ENCODE data around the gene SEC31B. TPM values are rescaled to one million over a fixed set of nuclear protein-coding genes. Genes with fewer than 3 reads are reported as not detected.

SEC31B gene
- total and polyA plus RNA-seq, 2 experiments from 2014 or later, result 2.9 to 6.7 TPM

DNA sequence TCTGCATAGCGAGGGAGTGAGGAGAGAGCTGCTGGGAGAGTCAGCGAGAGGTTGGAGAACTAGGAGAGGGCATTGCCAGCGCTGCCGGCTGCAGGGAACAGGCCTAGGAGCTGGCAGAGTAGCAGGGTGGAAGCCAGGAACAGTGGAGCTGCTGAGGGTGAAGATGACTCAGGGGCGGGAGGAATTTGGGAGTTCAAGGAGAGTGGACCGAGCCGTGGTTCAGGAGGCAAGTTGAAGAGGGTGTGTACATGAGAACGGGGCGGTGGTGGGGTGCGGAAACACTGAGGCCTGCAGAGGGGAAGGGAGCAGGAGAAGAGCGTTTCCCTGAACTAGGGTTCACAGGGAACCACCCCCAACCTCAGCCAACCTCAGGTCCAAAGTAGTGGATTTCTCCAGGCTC, 47.6 kb upstream of the SEC31B start:
- Histone ChIP-seq H3K79me2 (replicated peaks; ENCODE audit: insufficient read depth) (no peaks in the 10 kb centered on the region), H3K4me1 (ENCODE audit: insufficient read depth) (no peaks in the 10 kb centered on the region), H4K20me1 (replicated peaks; ENCODE audit: insufficient read depth) (no peaks in the 10 kb centered on the region), H2AFZ (no peak overlapping the region), H3K36me3 (ENCODE audit: insufficient read depth) (no peaks in the 10 kb centered on the region), H3K9me2 (ENCODE audit: insufficient read depth) (no peaks in the 10 kb centered on the region), H3K27me3 (ENCODE audit: insufficient read depth) (peaks cover 49% of the 10 kb centered on the region), H3K4me3 (no peak overlapping the region), H3F3A (replicated peaks; ENCODE audit: low read depth) (no peaks in the 10 kb centered on the region), H3K27ac (ENCODE audit: low read depth) (no peak overlapping the region), H3K4me2 (no peak overlapping the region)
- Mint-ChIP-seq H3K4me3 (no peak overlapping the region), H3K27me3 (ENCODE audit: insufficient read depth, low read depth, poor library complexity) (peaks cover 26% of the 10 kb centered on the region), H3K9me3 (peaks cover 3% of the 10 kb centered on the region; the same call in 2 of the 3 replicates), H3K36me3 (ENCODE audit: low read depth) (no peaks in the 10 kb centered on the region), H3K4me1 (peaks cover 5% of the 10 kb centered on the region; the same call in 2 of the 3 replicates), H3K27ac (no peak overlapping the region)
- ATAC-seq (no peak), DNase-seq (ENCODE audit: low spot score) (no peak)
- TF ChIP-seq JUNB (IDR thresholded peaks at IDR 0.05; ENCODE audit: unreplicated experiment), result no peak
- no peak for TF ChIP-seq ZNF114 (CRISPR knock-in tag; IDR thresholded peaks at IDR 0.05)
- no peak for TF ChIP-seq ZNF331 (CRISPR knock-in tag; IDR thresholded peaks at IDR 0.05; ENCODE audit: low read depth)

DNA sequence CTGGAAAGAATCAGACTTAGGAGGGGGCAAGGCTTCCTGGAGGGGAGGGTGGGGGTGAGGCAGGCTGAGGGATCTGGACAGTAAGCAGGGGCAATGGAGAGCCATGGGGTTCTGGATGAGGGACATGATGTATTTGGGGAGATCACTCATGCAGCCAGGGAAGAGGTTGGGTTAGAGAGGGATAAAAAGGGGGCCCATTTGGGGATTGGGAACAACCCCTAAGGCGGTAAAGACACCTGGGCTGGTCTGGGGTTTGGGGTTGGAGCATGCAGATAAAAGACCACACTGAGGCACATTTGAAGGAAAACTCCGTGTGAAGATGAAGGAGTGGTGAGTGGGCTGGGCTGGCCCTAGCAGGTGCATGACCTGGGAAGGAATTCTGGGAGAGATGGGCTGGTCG, 46.9 kb upstream of the SEC31B start:
- no peak overlapping the region for H3K27ac Mint-ChIP-seq
- no peaks in the 10 kb centered on the region for H3K79me2 ChIP-seq (replicated peaks; ENCODE audit: insufficient read depth)
- H3K4me1 ChIP-seq (ENCODE audit: insufficient read depth), result no peaks in the 10 kb centered on the region; the same call in 1 of the 2 replicates
- peaks cover 5% of the 10 kb centered on the region; the same call in 2 of the 3 replicates for H3K4me1 Mint-ChIP-seq
- TF ChIP-seq ZNF114 (CRISPR knock-in tag; IDR thresholded peaks at IDR 0.05), result no peak
- TF ChIP-seq, protein P1, sequence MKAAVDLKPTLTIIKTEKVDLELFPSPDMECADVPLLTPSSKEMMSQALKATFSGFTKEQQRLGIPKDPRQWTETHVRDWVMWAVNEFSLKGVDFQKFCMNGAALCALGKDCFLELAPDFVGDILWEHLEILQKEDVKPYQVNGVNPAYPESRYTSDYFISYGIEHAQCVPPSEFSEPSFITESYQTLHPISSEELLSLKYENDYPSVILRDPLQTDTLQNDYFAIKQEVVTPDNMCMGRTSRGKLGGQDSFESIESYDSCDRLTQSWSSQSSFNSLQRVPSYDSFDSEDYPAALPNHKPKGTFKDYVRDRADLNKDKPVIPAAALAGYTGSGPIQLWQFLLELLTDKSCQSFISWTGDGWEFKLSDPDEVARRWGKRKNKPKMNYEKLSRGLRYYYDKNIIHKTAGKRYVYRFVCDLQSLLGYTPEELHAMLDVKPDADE (IDR thresholded peaks at IDR 0.05), result no peak
- no peak for TF ChIP-seq EZH2phosphoT487 (IDR thresholded peaks at IDR 0.05; ENCODE audit: unreplicated experiment)
- no peak for TF ChIP-seq STAT1 (IDR thresholded peaks at IDR 0.05; ENCODE audit: unreplicated experiment)
- TF ChIP-seq ZNF331 (CRISPR knock-in tag; IDR thresholded peaks at IDR 0.05; ENCODE audit: low read depth), result no peak
- no peak for TF ChIP-seq REST (IDR thresholded peaks at IDR 0.05; ENCODE audit: unreplicated experiment)
- TF ChIP-seq, protein P2, sequence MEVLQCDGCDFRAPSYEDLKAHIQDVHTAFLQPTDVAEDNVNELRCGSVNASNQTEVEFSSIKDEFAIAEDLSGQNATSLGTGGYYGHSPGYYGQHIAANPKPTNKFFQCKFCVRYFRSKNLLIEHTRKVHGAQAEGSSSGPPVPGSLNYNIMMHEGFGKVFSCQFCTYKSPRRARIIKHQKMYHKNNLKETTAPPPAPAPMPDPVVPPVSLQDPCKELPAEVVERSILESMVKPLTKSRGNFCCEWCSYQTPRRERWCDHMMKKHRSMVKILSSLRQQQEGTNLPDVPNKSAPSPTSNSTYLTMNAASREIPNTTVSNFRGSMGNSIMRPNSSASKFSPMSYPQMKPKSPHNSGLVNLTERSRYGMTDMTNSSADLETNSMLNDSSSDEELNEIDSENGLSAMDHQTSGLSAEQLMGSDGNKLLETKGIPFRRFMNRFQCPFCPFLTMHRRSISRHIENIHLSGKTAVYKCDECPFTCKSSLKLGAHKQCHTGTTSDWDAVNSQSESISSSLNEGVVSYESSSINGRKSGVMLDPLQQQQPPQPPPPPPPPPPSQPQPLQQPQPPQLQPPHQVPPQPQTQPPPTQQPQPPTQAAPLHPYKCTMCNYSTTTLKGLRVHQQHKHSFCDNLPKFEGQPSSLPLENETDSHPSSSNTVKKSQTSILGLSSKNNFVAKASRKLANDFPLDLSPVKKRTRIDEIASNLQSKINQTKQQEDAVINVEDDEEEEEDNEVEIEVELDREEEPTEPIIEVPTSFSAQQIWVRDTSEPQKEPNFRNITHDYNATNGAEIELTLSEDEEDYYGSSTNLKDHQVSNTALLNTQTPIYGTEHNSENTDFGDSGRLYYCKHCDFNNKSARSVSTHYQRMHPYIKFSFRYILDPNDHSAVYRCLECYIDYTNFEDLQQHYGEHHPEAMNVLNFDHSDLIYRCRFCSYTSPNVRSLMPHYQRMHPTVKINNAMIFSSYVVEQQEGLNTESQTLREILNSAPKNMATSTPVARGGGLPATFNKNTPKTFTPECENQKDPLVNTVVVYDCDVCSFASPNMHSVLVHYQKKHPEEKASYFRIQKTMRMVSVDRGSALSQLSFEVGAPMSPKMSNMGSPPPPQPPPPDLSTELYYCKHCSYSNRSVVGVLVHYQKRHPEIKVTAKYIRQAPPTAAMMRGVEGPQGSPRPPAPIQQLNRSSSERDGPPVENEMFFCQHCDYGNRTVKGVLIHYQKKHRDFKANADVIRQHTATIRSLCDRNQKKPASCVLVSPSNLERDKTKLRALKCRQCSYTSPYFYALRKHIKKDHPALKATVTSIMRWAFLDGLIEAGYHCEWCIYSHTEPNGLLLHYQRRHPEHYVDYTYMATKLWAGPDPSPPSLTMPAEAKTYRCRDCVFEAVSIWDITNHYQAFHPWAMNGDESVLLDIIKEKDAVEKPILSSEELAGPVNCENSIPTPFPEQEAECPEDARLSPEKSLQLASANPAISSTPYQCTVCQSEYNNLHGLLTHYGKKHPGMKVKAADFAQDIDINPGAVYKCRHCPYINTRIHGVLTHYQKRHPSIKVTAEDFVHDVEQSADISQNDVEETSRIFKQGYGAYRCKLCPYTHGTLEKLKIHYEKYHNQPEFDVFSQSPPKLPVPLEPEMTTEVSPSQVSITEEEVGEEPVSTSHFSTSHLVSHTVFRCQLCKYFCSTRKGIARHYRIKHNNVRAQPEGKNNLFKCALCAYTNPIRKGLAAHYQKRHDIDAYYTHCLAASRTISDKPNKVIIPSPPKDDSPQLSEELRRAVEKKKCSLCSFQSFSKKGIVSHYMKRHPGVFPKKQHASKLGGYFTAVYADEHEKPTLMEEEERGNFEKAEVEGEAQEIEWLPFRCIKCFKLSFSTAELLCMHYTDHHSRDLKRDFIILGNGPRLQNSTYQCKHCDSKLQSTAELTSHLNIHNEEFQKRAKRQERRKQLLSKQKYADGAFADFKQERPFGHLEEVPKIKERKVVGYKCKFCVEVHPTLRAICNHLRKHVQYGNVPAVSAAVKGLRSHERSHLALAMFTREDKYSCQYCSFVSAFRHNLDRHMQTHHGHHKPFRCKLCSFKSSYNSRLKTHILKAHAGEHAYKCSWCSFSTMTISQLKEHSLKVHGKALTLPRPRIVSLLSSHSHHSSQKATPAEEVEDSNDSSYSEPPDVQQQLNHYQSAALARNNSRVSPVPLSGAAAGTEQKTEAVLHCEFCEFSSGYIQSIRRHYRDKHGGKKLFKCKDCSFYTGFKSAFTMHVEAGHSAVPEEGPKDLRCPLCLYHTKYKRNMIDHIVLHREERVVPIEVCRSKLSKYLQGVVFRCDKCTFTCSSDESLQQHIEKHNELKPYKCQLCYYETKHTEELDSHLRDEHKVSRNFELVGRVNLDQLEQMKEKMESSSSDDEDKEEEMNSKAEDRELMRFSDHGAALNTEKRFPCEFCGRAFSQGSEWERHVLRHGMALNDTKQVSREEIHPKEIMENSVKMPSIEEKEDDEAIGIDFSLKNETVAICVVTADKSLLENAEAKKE (CRISPR knock-in tag; IDR thresholded peaks at IDR 0.05), result no peak
- H3K9me3 Mint-ChIP-seq, result peaks cover 3% of the 10 kb centered on the region; the same call in 2 of the 3 replicates
- no peak overlapping the region for H2AFZ ChIP-seq
- no peak for ATAC-seq
- no peak overlapping the region for H3K4me3 Mint-ChIP-seq
- no peaks in the 10 kb centered on the region for H3K9me2 ChIP-seq (ENCODE audit: insufficient read depth)
- no peak overlapping the region for H3K4me3 ChIP-seq
- peaks cover 56% of the 10 kb centered on the region for H3K27me3 ChIP-seq (ENCODE audit: insufficient read depth)
- no peaks in the 10 kb centered on the region for H3K36me3 Mint-ChIP-seq (ENCODE audit: low read depth)
- 0 out of 2 replicates have a peak, but pooled peaks cover 2% of the 10 kb centered on the region for H3F3A ChIP-seq (replicated peaks; ENCODE audit: low read depth)
- H3K36me3 ChIP-seq (ENCODE audit: insufficient read depth), result no peaks in the 10 kb centered on the region
- peaks cover 33% of the 10 kb centered on the region for H3K27me3 Mint-ChIP-seq (ENCODE audit: insufficient read depth, low read depth, poor library complexity)
- no peak overlapping the region for H3K27ac ChIP-seq (ENCODE audit: low read depth)
- no peak overlapping the region for H3K4me2 ChIP-seq
- 0 out of 2 replicates have a peak, but pooled peaks cover under 1% of the 10 kb centered on the region for H4K20me1 ChIP-seq (replicated peaks; ENCODE audit: insufficient read depth)
- DNase-seq (ENCODE audit: low spot score), result no peak
